Measurements from ENCODE around the gene CSMD2.

Gene CSMD2

DNA sequence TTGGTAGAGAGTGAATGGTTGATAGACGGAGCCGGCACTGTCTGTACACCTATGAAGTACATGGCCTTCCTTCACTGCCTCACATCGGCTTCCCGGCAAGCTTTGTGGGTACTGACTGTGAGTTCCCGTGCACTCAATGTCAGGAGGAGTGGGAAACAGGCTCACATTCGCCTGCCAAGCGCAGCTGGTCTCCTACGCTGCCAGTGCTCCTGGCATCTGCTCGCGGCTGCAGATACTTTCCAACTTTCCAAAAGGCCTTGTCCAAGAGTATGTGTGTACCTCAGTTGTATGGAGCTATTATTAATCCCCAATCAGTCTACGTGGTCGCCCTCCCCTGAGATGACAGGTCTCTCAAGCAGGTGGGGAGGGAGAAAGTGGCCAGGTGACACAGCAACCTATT is 511.8 kb downstream of the CSMD2 start:
- FAIRE-seq, result no peak
- no peak for TF ChIP-seq TAF1 (IDR thresholded peaks at IDR 0.05; ENCODE audit: borderline replicate concordance, low read depth, low read length)
- no peak for TF ChIP-seq POLR2AphosphoS5 (IDR thresholded peaks at IDR 0.05; ENCODE audit: low read depth, low read length)
- TF ChIP-seq POLR2A (IDR thresholded peaks at IDR 0.05; ENCODE audit: low read depth, low read length), result no peak
- no peak for DNase-seq (ENCODE audit: insufficient read length)

DNA sequence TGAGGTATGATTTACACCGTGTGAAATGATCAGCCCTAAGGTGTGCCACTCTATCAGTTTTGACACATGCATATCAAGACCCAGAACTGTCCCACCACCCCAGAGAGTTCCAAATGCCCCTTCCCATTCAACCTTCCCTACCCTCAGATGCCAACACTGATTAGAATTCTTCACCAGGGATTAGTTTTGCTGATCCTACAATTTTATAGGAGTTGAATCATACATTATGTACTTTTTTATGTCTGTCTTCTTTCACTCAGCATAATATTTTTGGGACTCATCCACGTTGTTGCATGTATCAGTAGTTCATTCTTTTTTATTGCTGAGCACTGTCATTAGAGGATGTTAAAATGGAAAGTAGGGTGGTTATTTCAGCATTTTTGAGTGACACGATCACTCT is 514.3 kb downstream of the CSMD2 start:
- DNase-seq (ENCODE audit: insufficient read length) (no peak), FAIRE-seq (no peak)
- no peak for TF ChIP-seq TAF1 (IDR thresholded peaks at IDR 0.05; ENCODE audit: borderline replicate concordance, low read depth, low read length)
- TF ChIP-seq POLR2AphosphoS5 (IDR thresholded peaks at IDR 0.05; ENCODE audit: low read depth, low read length), result no peak
- TF ChIP-seq POLR2A (IDR thresholded peaks at IDR 0.05; ENCODE audit: low read depth, low read length), result no peak

DNA sequence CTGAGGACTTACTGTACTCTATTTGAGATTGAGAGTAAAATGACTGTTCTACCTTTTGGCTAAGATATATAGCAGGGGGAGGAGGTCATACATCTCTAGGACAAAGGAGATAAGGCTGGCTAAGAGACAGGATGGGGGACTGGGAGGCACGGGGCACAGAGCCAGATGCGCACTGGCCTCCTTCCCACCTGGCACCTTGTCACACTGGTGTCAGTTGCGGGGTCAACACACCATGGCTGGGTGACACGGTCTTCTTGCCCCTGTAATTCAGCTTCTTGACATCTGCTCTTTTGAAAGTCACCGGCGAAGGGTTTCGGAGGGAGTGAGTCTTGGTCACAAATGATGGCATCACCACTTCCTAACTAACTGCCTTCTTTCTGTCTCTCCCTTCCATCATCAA is 515.3 kb downstream of the CSMD2 start:
- DNase-seq (ENCODE audit: insufficient read length) (no peak), FAIRE-seq (no peak)
- TF ChIP-seq POLR2A (IDR thresholded peaks at IDR 0.05; ENCODE audit: low read depth, low read length) (no peak), TAF1 (IDR thresholded peaks at IDR 0.05; ENCODE audit: borderline replicate concordance, low read depth, low read length) (no peak), POLR2AphosphoS5 (IDR thresholded peaks at IDR 0.05; ENCODE audit: low read depth, low read length) (no peak)

DNA sequence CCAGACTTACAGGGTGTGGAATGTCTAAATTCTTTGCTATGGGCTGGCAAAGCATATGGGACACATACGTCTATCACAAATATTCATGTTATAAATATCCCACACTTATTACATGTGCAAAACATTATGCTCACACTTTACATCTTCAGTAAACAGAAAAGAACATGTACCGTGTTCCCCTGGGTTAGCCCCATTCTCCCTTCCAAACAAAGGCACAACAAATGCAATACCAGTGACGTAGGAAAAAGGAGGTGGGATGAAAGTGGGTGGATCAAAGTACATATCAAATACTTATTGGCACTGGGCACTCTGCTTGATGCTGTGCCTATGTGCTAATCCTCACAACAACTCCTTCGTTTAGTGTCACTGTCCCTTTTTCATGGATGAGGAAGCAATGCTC is 521.8 kb downstream of the CSMD2 start:
- no peak for DNase-seq (ENCODE audit: insufficient read length)
- TF ChIP-seq TAF1 (IDR thresholded peaks at IDR 0.05; ENCODE audit: borderline replicate concordance, low read depth, low read length), result no peak
- FAIRE-seq, result no peak

DNA sequence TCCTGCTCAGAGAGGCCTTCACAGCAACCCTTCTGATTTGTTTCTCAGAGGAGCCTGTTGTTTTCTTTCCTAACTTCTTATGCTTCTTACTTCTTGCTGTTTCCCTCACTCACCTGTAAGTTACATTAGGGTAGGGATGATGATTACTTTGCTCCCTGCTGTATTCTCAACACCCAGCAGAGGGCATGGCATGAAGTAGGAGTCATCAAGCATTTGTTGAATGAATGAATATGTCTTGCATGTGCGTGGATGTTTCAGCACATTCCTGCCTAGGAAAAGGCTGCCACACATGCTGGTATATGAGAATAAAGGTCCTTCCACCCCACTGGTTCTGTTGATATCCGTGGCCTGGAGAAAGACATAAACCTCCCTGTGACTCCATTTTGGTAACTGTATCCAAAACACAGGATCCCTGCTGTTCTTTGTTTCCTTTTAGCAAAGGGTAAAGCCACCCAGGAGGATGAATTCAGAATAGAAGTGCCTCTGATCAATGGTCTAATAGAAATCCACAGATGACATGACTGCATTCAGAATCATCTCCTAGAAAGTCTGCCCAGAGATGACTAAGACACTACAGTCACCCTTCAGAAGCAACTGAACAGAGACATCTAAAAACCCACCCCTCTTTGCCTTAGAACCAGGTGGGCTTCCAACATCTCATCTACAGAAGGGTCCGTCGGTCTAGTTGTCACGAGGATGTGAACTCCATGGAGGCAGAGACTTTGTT is 523.8 kb downstream of the CSMD2 start:
- FAIRE-seq (peak; percentile 77), DNase-seq (ENCODE audit: insufficient read length) (no peak)
- TF ChIP-seq POLR2AphosphoS5 (IDR thresholded peaks at IDR 0.05; ENCODE audit: low read depth, low read length) (no peak), POLR2A (IDR thresholded peaks at IDR 0.05; ENCODE audit: low read depth, low read length) (no peak), TAF1 (IDR thresholded peaks at IDR 0.05; ENCODE audit: borderline replicate concordance, low read depth, low read length) (no peak)

DNA sequence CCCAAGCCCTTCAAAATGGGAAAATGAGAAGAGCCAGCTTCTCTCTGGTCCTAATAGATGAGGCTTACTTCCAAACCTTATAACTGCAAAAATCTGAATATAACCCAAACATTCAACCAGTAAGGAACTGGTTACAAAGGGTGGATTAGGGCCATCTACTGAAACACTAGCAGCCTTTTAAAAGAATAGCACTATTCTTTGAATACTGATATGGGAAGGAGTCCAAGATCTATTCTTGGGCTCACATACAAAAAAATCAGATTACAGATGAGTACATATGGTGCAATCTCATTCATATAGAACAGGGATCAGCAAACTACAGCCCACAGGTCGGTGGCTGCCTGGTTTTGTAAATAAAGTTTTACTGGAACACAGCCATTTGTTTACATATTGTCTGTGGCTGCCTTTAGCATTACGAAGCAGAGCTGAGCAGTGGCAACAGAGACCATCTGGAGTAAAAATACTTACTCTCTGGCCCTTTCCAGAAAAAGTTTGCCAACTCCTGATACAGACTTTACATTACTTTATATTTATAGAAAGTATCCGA is 524.8 kb downstream of the CSMD2 start:
- FAIRE-seq (no peak), DNase-seq (ENCODE audit: insufficient read length) (no peak)
- TF ChIP-seq POLR2AphosphoS5 (IDR thresholded peaks at IDR 0.05; ENCODE audit: low read depth, low read length) (no peak), POLR2A (IDR thresholded peaks at IDR 0.05; ENCODE audit: low read depth, low read length) (no peak), TAF1 (IDR thresholded peaks at IDR 0.05; ENCODE audit: borderline replicate concordance, low read depth, low read length) (no peak)

DNA sequence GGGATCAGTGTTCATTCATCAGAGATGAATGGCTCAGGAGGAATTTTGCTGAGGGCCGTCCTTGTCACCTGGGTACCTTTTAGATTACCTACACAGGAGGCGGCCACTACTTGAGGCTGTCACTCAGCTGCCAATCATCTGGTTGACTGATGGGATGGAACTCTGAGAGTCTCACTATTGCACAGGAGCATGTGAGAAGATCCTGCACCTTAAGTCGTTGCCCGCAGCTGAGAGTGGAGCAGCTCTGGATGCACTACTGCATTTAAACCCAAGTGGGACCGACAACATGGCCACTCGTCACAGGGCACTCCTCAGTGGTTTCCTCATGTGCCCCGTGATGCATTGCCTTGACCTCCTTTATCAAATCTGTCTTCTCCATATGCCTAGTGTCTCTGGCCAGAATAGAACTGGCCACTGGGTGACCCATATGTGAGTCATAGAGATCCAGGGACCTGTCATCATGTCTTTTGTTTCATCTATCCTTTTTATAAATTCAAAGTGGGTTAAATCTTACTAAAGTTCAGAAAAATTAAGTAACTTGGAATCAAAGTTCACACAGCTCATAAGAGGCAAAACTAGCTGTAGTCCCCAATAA is 527.1 kb downstream of the CSMD2 start:
- TF ChIP-seq POLR2A (IDR thresholded peaks at IDR 0.05; ENCODE audit: low read depth, low read length), result no peak
- no peak for TF ChIP-seq POLR2AphosphoS5 (IDR thresholded peaks at IDR 0.05; ENCODE audit: low read depth, low read length)
- no peak for TF ChIP-seq TAF1 (IDR thresholded peaks at IDR 0.05; ENCODE audit: borderline replicate concordance, low read depth, low read length)
- FAIRE-seq (no peak), DNase-seq (ENCODE audit: insufficient read length) (no peak)

DNA sequence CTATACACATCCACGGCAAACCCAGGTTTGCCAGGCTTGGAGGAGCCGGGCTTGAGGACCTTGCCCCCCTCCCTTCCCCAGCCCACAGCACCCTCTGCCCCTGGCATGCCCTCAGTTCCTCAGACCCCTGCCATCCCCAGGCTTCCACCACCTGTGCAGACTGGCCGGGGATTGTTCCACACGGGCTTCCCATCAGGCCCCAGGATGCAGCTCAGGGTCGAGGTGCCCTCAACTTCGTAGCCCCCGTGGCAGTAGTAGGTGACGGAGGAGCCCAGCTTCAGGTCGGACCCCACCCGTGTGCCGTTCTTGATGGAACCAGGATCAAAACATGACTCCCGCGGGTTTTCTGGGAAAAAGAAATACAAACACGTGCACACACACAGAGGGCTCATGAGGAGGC is 528.8 kb downstream of the CSMD2 start:
- no peak for TF ChIP-seq POLR2AphosphoS5 (IDR thresholded peaks at IDR 0.05; ENCODE audit: low read depth, low read length)
- TF ChIP-seq POLR2A (IDR thresholded peaks at IDR 0.05; ENCODE audit: low read depth, low read length), result no peak
- no peak for TF ChIP-seq TAF1 (IDR thresholded peaks at IDR 0.05; ENCODE audit: borderline replicate concordance, low read depth, low read length)
- no peak for FAIRE-seq

DNA sequence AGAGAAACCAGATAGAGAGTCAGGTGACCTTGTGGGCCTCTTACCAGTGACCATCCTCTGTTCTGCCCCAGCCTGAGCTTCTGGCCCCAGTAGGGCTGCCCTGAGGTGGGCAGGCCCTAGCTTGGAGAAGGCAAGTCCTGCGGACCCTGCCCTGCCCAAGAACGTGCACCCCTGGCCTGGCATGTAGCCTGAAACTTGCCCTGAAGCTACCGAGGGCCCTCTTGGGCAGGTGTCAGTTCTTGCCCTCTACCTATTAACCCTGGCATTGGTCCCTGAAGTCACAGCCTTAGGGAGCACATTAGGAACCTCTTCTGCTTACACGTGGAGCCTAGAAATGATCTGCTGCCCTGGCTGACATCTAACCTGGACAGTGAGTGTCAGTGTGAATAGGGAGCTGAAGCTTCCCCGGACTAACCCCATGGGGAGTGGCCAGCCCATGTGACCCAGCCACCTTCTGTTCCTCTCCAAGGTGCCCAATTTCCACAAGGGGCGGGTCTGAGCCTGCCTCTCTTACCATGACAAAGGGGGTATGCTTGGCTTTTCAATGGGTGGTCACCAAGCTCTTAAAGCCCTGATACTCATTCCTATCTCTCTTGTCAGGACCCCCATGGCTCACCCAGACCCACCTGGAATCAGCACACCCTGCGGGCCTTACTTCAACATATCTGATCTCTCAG is 529.6 kb downstream of the CSMD2 start:
- TF ChIP-seq POLR2AphosphoS5 (IDR thresholded peaks at IDR 0.05; ENCODE audit: low read depth, low read length) (no peak), TAF1 (IDR thresholded peaks at IDR 0.05; ENCODE audit: borderline replicate concordance, low read depth, low read length) (no peak), POLR2A (IDR thresholded peaks at IDR 0.05; ENCODE audit: low read depth, low read length) (no peak)
- FAIRE-seq (no peak), DNase-seq (ENCODE audit: insufficient read length) (no peak)

More for the DNA sequence above, 528.8 kb downstream of the CSMD2 start:
- DNase-seq (ENCODE audit: insufficient read length), result no peak

DNA sequence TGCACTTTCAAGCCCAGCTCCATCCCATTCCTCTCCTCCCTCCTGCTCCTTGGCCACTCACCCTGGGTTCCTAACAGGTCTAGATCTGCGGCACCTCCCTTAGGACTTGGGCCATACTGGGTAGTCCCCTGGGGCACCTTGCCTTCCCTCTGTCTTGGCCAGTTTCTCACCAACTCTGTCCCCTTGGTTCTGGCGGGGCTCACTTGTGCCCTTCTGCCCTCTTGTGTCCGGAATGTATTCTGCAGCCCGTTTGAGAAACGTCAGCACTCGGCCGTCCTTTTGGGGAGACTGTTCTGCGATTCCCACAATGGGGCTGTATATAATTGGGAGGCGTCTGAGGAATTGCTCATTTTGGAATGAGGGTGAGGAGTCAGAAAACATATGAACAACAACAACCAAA is 530.2 kb downstream of the CSMD2 start:
- peak; percentile 42 for FAIRE-seq
- TF ChIP-seq POLR2AphosphoS5 (IDR thresholded peaks at IDR 0.05; ENCODE audit: low read depth, low read length) (no peak), TAF1 (IDR thresholded peaks at IDR 0.05; ENCODE audit: borderline replicate concordance, low read depth, low read length) (no peak), POLR2A (IDR thresholded peaks at IDR 0.05; ENCODE audit: low read depth, low read length) (no peak)
- DNase-seq (ENCODE audit: insufficient read length), result peak; percentile 33

DNA sequence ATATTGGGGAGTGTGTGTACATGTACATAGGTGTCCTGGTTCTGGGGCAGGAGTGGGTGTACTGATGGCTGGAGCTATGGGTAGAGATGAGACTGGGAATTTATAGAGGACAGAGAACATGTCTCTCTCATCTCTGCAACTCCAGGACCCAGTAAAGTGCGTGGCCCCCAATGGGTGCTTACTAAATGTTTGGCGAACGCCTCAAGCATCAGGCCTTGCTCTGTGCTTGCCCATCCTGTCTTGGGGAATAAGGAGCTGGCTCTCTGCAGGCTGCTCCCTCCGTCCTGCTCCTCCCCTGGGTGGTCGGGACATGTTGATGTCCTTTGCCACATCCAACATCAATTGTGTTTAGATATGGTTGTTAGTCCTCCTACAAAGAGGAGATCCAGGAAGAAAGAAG is 530.9 kb downstream of the CSMD2 start:
- TF ChIP-seq POLR2A (IDR thresholded peaks at IDR 0.05; ENCODE audit: low read depth, low read length) (no peak), POLR2AphosphoS5 (IDR thresholded peaks at IDR 0.05; ENCODE audit: low read depth, low read length) (no peak), TAF1 (IDR thresholded peaks at IDR 0.05; ENCODE audit: borderline replicate concordance, low read depth, low read length) (no peak)
- no peak for FAIRE-seq
- DNase-seq (ENCODE audit: insufficient read length), result no peak

Data from GM12892 (cell line).